GF-D8 (cell line): ENCODE results near the gene USP32.

Source experiments
- DNase-seq: peaks from one replicate; lab custom pipeline; 2025; lab: John Stamatoyannopoulos, UW

USP32 gene

DNA sequence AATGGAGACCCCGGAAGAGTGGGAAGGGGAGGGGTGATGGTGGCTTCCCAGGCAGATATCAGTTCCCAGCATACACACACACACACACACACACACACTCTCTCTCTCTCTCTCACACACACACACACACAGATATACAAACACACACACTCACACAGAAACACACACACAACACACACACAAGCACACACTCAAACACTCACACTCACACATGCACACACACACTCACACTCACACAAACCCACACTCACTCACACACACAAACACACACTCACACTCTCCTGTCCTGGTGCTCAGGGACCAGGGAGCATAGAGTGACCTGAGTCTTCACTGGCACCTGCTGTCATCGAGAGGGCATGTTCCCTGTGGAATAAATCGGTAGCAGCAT is 236.5 kb downstream of the USP32 start:
- no peak for DNase-seq

DNA sequence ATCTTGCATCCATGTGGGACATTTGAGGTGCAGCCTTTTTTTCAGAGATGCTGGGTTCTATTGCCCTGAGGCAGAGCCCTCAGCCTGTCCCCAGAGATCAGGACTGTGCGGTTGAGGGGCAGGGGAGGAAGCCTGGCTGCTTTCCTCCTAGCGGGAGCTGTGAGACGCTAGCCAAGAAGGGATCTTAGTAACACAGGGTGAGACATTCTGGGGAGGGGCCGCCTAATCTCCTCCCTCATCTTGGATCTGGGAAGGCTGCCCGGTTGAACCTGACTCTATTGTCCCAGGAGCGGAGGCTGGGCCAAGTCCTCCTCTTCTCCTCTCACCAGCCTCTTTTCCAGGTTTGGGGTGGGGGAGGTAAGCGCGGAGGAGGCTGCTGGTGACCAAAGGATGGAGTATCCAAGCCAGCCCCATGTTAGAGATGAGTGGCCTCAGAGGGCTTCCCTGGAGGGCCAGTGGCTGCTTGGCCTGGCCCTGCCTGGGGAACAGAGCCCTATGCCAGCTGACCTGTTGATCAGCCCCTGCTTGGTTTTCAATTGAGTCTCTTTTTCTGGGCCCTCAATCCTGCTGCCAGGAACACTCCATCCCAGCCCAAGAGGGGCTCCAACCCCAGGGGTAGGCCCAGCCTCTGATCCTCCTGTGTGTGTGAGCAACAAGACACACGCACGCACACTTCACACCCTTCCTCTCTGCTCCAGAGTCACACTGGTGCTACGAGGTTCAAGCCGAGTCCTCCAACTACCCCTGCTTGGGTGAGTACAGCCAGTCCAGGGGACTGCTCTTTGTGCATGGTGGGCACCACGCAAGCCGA is 237.1 kb downstream of the USP32 start:
- DNase-seq: no peak

DNA sequence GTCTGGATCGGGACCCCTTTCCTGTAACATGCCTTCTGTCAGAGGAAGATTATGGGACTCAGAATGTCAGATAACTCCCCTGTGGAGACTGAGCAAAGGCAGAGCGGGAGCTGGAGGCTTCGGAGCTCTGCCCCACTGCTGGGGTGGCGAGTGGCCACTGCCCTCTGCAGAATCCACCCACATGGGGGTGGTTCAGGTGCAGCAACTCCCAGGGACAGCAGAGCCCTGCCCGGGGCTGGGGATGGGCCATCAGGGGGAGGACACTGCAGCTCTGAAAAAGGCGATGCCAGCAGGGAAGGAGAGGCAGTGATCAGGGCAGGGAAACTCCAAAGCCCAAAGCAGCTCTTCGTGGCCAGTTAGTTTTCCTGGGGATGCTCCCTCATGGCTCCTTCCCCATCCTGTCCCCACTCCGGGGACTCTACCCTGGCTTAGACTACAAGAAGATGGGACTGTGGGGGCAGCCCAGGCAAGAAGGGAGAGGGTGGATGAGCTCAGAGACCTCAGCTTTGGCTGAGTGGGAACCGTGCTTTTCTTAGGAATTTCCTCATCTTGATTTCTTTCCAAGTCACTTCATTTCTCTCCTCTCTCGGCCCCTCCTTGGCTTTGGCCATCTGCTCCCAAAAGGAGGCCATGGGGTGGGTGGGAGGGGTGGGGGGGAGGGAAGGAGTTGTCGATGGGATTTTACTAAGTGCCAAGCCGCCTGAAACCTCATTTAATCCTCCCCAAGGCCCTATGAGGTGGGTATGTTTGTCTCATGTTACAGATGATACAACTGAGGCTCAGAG is 238.1 kb downstream of the USP32 start:
- DNase-seq: no peak

DNA sequence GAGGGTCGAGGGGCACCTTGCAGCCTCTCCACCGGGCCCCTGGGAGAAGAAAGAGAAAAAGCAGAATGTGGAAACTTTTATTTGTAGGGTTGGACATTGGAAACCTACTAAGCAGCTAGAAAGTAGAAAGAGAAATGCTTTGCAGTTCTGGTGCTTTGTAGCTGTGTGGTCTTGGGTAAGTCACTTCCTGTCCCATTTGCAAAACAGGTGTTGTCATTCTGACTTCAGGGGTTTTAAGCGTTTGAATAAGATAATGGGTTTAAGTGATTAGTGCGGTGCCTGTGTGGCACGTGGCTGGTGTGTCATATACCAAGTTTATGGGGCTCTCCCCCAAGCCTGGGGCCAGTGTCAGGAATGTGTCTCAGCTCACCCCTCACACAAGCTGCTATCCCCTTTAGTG is 240.6 kb downstream of the USP32 start:
- DNase-seq: peak; percentile 29

DNA sequence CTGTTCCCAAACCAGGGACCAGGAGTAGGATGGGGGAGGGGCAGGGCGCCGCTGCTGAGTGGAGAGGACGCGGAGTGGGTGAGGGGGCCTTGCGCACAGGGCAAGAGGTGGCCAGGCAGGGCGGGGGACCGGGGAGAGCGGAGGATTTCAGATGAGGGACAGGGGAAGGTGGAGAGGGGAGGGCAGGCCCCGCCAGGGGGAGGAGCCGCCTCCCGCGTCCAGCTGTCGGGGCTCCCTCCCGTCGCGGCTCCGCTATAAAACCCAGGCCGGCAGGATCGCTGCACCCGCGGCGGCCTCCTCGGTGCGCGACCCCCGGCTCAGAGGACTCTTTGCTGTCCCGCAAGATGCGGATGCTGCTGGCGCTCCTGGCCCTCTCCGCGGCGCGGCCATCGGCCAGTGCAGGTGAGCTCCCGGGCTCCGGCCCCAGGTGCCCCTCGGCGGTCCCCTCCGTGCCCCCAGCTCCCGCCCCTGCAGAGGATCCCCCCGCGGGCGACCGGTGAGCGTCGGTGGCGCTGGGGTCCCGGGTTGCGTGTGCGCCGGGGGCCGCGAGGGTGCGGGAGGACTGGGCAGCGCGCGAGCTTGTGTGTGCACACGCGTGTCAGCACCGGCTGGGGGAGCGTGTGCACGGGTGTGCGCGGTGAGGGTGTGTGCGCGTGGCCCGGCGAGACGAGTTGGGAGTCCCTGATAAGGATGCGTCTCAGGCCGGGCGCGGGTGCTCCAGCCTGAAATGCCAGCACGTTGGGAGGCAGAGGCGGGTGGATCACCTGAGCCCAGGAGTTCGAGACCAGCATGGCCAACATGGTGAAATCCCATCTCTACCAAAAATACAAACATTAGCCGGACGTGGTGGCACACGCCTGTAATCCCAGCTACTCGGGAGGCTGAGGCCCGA is 242.0 kb downstream of the USP32 start, which contains the start of gene CA4:
CA4 (plus strand) TSS at position 283 of the 892 bp plus-strand sequence; CDS start at position 345, 62 bp downstream.
- no peak for DNase-seq

DNA sequence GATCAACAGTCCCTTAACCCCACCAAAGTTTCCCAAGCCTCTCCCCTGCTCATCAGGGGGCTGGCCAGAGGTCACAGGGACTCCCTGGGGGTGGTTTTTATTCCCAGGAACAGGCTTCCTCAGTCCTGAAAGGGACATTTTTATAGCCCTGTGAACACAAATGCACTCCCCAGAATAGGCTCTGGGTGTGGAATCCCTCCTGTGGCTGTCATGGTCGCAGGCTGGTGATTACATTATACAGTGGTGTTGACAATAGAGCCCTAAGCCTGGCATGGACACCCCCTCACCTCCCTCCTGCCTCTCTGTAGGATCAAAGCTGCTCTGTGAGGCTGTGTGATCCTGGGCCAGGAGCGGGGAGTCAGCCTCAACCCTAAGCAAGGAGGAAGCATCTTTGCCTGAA is 243.6 kb downstream of the USP32 start:
- no peak for DNase-seq

DNA sequence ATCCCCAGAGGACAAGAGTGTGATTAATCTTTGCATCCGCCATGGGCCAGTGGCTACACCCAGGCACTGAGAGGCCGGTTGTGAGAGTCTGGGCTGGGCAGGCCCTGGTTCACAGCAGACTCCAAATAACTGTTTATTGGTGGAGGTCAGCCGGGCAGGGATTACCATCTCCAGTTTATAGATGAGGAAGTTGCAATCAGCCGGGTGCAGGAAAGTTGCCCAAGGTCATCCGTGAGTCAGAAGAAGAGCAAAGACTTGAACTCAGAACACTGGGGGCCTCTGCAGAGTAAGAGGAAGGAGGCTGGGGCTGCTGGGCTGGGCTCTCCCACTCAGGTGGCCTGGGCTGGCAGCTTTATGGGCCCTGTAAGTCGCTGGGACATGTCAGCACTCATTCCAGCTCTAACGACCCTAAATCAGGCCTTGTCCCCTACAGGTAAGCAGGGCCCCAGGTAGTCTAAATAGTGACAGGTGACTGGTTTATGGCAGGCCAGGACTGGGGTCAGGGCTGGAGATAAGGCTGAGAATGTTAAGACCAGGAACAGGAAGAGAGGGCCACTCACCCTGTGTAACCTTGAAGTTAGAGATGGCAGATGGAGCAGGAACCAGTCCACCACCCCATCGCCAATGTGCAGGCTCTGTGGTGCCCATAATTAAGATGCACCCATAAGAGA is 244.2 kb downstream of the USP32 start:
- peak; percentile 6 for DNase-seq

DNA sequence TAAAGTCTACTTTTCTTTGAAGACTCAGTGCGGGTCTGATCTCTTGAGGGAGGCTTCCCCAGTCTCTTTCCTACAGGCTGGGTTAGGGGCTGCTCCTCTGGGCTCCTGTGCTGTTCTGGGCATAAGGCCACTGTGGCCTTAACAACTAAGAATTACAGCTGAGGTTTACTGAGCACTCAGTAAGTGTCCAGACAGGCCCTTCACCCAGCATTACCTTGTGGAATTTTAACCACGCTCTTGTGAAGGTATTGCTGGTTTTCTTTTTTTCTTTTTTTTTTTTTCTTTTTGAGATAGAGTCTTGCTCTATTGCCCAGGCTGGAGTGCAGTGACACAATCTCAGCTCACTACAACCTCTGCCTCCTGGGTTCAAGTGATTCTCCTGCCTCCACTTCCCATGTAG is 245.7 kb downstream of the USP32 start:
- no peak for DNase-seq

DNA sequence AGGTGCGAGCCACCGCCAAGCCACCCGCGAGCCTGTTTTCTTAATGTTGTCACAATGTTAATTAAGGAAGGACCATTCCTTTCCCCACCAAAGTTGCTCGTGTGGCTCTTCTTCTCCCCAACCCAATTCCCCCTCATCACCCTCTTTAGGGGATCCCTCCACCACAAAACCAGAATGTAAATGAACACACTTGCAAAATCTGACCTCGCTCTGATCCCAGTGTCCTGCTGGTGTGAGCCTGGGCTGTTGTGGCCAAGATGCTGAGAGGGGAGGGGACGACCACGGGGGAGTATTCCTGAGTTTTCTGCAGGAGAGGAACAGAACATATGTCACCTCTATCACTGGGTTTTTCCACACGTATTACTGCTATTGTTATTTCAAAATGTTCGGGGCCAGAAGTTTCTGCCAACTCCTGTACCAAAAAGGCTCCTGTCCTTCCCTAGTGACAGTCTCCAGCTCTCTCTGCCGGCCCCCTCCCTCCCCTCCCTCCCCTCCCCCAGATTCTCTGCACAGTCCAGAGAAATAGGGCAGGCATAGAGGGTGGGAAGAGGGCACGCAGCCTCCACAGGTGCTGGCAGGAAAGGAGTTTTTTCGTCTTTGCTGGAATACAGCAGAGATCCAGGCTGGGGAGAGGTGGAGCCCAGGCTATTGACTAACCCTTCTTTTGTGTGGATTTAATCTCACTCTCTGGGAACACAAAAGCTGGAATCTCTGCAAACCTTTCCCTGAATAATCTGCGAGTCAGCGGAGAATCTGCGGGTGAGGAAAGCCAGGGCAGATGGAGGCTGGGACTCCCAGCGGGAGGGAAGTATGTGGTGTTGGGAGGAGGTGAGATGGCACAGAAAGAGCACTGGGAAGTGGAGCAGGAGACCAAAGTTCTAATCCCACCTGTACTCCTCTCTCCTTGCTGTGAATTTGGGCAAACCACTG is 246.7 kb downstream of the USP32 start:
- no peak for DNase-seq

DNA sequence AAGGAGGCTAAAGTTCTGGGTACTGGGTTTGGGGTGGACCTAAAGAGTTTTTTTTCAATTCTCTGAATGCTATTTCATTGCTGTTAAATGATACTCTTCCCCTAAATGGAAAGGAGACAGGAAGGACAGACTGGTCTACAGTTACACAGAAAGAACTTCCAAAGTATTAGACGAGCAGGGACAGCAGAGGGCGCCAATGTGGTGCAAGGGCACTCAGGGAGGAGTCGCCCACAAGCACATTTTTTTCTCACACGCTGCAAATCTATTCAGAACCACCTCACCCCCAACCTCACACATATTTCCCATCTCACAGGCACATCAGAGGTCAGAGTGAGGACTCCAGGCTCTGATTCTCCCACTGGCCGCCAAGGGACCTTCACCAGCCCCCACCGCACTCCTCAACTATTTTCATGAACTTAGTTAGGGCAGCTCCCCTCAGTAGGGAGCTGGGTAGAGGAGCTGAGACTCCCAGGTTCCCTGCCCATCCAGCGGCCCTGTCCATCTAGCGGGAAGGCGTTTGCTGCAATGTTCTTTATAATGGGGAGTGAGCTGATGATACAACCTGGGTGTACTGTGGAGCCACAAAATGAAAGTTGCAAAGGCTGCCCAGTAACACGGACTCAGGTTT is 248.9 kb downstream of the USP32 start:
- DNase-seq: peak; percentile 77

DNA sequence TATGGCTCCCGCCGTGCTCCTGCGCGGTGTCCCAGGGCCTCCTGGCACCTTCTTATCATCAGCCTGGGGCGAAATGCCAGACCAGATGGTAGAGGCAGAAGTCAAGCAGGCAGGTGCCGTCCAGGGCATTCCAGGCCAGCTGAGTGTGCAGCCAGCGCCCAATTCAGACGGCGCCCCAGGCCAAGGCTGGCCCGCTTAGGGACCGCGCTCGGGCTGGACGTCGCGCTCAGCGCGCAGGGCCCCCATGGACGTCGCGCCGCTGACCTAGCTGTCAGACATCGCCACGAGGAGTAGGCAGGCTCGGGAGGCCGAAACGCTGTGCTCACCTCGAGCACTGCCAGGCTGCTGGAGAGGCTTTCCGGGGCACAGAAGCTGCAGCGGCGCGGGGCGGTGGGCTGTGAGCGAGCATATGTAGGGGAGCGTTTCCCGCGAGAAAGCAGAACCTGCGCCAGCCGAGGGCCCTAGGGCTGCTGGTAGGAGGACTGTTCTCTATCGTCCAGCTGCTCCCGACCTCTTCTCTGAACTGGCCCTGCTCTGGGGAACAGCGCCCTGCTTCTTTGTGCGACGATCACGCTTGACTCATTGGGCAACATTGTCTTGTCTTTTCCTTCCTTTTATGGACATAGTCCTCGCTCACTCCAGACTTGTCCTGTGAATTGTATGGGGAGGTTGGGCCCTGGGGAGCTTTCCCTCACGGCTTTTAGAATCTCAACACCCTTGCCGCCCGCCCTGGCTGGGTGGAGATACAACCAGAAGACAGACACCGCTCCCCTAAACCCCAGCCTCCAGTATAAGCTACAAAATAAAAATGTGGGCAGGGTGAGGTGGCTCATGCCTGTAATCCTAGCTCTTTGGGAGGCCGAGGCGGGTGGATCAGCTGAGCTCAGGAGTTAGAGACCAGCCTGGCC is 250.6 kb downstream of the USP32 start:
- no peak for DNase-seq

DNA sequence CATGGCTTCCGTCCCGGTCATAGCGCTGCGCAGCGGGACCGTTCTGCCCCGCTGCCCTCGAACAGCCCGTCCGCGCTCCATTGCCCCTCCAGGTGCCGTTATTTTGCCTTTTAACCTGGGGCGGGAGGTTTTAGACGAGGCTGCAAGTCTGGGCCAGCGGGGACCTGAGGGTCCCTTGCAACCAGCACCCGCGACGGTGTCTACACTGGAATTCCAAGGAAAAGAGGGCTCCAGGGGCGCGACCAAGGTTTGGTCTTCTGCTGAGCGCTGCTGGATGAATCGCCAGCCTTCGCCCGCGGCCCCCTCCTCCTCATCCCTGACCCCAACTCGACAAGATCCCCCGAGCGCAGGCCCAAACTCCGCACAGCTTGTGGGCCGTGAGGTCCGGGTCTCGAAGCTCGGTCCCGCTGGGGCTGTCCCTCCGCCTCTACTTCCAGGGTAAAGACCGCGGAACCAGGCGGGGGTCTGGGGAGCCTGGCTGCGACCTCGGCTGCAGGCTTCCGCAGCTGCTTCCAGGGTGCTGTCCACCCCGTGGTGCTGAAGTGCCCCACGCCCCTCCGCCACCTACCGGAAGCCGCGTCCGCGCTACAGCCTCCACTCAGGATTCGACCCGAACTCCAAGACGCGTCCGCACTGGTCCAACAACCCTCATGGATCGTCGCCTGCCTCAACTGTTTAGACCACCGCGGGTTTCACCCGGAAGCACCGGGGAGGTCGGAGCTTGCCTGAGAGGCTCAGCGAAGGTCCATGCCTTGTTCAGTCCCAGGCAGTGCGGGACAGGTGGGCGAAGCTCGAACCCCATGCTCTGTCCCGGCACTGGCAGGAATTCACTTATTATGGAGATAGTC is 252.3 kb downstream of the USP32 start:
- no peak for DNase-seq

DNA sequence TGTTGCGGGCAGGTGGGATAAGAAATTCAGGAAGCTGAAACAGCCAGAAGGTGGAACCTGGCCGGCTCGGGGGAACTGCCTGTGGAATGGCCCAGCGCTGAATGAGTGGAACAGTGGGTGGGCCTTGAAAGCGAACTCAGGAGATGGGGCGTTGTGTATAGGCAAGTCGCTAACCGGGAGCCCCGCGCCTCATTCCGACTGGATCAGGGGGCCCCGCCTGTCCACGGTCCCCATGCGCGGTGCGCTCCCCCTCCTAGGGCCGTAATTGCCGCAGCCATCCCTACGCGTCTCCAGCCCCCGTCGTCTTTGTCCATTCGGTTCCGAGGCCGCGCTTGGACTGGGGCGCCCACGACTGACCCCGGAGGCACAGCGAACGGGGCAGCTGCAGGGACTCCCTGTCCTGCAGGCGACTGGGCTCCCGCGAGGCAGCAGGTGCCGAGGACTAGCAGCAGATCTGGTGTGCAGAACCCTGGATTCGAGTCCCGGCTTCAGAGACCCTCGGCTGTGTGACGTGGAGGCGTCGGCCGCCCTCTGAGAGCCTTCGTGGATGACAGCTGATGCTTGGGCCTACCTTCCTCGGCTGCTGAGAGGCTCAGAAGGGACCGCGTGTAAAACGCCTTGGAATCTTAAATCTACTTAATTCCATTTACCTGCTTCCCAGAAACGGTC is 253.0 kb downstream of the USP32 start:
- no peak for DNase-seq

DNA sequence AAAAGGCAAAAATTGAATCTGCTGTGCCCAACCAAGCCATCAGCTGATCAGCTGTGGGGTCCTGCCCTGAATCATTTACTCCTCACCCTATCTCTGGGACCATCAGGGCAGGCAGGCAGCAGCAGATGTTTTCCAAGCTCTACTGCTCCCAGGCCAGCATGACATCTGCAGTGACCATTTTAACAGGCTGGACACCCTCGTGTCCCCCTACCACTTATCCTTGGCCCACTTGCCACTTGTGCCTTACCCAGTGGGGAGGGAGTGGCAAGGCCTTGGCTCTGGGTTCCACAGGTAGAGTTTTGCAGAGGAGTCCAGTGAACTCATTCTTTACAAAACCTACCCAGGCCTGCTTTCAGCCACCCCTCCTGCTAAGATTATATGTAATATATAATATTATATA is 254.2 kb downstream of the USP32 start:
- no peak for DNase-seq

DNA sequence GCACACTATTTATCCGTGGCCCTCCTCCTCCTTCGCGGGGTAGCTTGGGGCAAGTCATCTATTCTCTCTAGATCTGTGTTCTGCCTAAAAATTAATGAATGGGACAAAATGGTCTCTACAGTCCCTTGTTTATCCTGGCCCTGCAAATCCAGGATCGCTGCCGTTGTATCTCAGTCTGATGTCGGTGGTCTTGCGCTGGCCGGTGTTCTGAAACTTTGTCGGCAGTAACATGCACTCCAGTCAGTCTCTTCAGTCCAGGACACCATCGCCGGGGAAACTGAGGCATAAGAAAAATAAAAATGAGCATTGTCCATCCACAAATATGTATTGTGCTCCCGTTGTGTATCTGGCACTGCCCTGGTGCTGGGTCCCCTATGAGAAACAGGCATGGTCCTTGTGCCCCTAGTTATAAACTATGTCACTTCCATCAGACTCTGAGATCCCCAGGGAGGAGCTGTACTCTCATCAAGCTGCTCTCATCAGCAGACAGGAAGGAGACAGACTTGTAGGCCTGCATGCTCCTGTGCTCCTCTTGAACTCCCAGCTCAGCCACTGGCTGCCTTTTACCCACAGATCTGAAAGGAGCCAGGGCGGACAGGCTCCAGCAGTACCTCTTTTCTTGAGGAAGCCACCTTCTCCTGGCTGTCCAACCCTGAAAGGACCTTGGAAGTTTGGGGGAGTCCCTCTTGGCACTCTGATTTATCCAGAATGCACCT is 255.8 kb downstream of the USP32 start:
- DNase-seq: no peak

DNA sequence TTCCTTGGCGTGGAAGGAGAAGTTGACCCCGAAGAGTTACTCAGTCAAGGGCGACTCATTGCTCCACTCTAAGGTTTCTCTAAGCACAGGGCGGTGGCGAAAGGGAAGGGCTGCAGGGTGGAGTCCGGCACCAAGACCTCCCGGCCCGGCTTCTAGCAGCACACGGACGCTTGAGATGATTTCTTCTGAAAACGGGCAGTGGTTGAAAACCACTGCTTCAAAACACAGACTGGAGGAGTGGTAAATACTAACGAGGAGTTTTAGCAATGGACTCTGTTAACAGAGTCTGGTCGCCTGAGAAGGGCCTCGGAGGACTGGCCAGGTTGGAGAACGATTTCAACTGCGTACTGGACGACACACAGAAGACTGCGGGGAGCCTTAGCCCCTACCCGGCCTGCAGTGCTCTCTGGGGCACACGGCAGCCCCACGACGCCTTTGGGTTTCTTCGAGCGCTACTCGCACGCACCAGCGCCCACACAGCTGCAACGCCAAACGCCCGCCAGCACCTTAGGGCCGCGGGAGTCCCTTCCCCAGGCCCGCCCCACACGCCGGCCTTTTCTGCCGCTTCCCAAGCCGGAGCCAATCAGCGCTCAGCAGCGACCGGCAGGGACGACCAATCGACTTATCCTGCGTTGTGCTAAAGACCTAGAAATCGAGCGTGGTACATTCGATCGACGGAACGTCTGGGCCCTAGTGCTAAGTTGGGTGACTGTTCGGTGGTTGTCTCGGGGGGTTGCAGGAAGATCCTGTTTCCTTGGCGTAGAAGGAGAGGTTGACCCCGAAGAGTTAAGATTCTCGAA is 256.6 kb downstream of the USP32 start:
- DNase-seq: peak; percentile 70
